Astrocyte of the spinal cord (primary cell): ENCODE results near the gene CD200R1.

Source experiments
- DNase-seq: peaks from one replicate; pipeline ENCODE4 v3.0.0; 2011; ENCODE audit warnings: low read depth, low spot score
- H3K4me3 ChIP-seq: 2 replicates; pipeline ENCODE4 v1.5.1; 2011; ENCODE audit warnings: low read depth, mild to moderate bottlenecking, low read length, moderate library complexity
- CTCF ChIP-seq: IDR thresholded peaks from 2 replicates; pipeline ENCODE4 v1.5.1; 2012; ENCODE audit warnings: low read depth, mild to moderate bottlenecking, low read length, inconsistent platforms
- in situ Hi-C: cut with HindIII; loops from 2 replicates; pipeline ENCODE4 v1.10.0; 2017; ENCODE audit warnings: low sequenced_read_pairs

Gene CD200R1

GRCh38 chr3:112990672-112991602, 16.0 kb upstream of the CD200R1 start, which contains the start of gene GTPBP8:
Gene GTPBP8, plus strand, starts transcription at chr3:112990984. Its CDS starts 16 bp downstream, at chr3:112991000.
- no peak for TF ChIP-seq CTCF
- peak; percentile 87 for DNase-seq
- in situ Hi-C loops = no loop called here
- H3K4me3 ChIP-seq = peak within 1 kb of the TSS; percentile 96

GRCh38 chr3:112987710-112988334, 12.9 kb upstream of the CD200R1 start:
- TF ChIP-seq CTCF = no peak
- in situ Hi-C loops = no loop called here
- no peak for DNase-seq

GRCh38 chr3:112984485-112984884, 9.6 kb upstream of the CD200R1 start:
- in situ Hi-C loops = no loop called here
- H3K4me3 ChIP-seq = no peak overlapping the region
- no peak for DNase-seq
- TF ChIP-seq CTCF = no peak

More at GRCh38 chr3:112987710-112988334, 12.9 kb upstream of the CD200R1 start:
- no peak overlapping the region for H3K4me3 ChIP-seq

GRCh38 chr3:112982710-112983109, 7.8 kb upstream of the CD200R1 start:
- no peak for DNase-seq
- in situ Hi-C loops = no loop called here
- no peak for TF ChIP-seq CTCF
- no peak overlapping the region for H3K4me3 ChIP-seq

- DNase-seq = no peak
- TF ChIP-seq CTCF = no peak
- in situ Hi-C loops = no loop called here
- H3K4me3 ChIP-seq = no peak overlapping the region
These were observed 5.2 kb upstream of the CD200R1 start for GRCh38 chr3:112980080-112980479.

- H3K4me3 ChIP-seq = no peak overlapping the region
- peak; percentile 55 for TF ChIP-seq CTCF
- in situ Hi-C loops = no loop called here
- peak; percentile 39 for DNase-seq
These were observed 4.4 kb upstream of the CD200R1 start for GRCh38 chr3:112979244-112979832.
